Esophagus muscularis mucosa (tissue), 3 donors: ENCODE data around the gene DARS1.

ENCODE experiments used
- CTCF ChIP-seq, 3 experiments: fragments of 200-600 bp in 2 of 3; fragments of 450-650 bp in 1 of 3; sonication (generic) in 2 of 3; IDR thresholded peaks; one replicate each; pipeline ENCODE4 v1.5.1; 2017 to 2019; ENCODE audit warnings: antibody characterized with exemption in 3 of 3, mild to moderate bottlenecking in 2 of 3, moderate library complexity in 1 of 3
- EP300 ChIP-seq: sonication (generic); formaldehyde crosslinking; IDR thresholded peaks from one replicate; pipeline ENCODE4 v1.6.1; 2017; ENCODE audit warnings: antibody characterized with exemption

GRCh38 chr2:135980434-135981079, 4.9 kb downstream of the DARS1 start:
- TF ChIP-seq EP300: no peak
- no peak for TF ChIP-seq CTCF (IDR thresholded peaks at IDR 0.05)
